Ramos (cell line): ENCODE results near the gene GRIK1.
"Not testable (repeated sequence)": the region's sequence is repeated elsewhere in the genome, so short reads cannot be mapped to it uniquely, and the experiment has no call there.

Experiments
- in situ Hi-C: fragments of 300-500 bp; cut with MboI; formaldehyde crosslinking; loops from one replicate; pipeline ENCODE4 v1.14.3; 2022; ENCODE audit warnings: low sequenced_read_pairs; ENCODE audit not compliant: unreplicated experiment

GRIK1 gene

GRCh38 chr21:29633756-29634155, 306.0 kb downstream of the GRIK1 start:
- in situ Hi-C loops = no loop called here

DNA sequence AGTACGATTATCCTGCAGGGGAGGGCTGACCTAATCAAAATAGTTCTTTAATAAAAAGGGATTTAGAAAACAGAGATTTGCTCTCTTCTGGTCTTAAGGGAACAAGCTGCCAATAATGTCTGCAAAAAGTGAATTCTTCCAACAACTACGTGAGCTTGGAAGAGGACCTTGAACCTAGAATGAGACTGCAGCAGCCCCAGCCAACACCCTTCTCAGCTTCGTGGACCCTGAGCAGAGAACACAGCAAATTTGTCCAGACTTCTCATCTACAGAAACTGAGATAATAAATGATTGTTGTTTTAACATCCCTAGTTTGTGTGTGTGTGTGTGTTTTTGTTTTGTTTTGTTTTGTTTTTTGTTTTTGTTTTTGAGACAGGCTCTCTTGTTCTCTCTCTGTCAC, 309.4 kb downstream of the GRIK1 start:
- in situ Hi-C loops = no loop called here

DNA sequence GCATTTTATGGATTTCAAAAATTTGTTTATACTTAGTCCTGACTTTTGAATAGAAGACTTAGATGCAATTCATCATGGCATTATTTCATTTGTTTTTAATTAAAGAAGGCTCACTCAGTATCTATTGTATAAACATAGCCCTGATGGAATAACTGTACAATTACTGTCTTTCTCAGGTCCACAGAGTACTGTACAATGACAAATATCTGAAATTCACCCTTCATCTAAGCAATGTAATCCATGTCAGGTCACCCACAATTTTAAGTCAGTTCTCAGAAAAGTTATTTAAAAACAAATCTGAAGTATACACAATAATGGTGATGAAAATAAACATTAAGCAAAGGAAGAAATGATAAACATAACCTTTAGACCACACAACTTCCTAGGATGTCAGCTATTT, 311.9 kb downstream of the GRIK1 start:
- in situ Hi-C loops = no loop called here

DNA sequence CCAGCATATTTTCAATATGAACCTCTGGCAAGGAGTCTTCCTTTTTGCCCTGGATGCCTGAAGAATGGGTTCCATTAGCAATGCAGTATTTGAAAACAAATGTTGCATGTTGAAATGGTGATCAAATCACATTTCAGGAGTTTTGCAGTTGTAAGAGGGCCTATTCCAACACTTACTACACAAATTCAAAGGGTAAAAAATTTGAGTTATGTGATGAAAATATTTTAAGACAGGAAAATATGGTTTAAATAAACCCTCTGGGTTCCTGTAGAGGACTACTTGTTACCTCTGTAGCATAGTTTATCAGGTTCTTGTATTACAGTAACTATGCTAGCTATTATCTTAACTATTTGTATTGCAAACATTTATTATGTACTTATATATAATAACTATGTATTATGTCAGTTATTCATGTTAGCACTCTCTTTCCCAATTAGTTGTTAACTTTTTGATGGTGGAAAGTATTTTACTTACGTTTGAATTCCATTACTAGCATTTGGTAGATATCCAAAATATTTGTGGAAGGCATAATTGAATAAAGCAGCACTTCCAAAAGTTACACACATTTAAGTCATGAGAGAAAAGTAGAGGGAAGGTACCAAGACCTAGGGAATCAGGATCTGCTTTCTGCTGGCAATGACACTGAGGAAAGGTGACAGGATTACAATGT, 312.9 kb downstream of the GRIK1 start:
- in situ Hi-C loops = no loop called here

- in situ Hi-C loops = no loop called here
Measured at GRCh38 chr21:29625990-29626389, 313.8 kb downstream of the GRIK1 start.

DNA sequence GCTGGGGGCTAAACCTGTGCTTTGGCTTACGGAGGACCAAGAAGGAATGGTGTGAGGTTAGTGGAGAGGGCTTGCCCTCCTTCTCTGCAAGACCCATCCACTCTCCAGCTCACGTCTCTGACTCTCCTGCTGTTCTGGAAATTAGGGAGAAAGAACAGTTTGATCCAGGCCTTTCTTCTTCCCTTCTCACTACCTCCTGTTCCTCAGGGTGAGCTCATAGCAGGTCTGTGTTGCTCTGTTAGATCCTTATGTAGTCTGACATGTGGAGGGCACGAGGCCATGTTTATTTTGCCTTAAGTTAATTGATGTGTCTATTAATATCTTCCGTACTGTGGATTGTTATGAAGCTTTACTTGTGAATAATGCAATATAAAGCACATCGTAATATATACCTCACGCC, 315.0 kb downstream of the GRIK1 start:
- in situ Hi-C loops = no loop called here

DNA sequence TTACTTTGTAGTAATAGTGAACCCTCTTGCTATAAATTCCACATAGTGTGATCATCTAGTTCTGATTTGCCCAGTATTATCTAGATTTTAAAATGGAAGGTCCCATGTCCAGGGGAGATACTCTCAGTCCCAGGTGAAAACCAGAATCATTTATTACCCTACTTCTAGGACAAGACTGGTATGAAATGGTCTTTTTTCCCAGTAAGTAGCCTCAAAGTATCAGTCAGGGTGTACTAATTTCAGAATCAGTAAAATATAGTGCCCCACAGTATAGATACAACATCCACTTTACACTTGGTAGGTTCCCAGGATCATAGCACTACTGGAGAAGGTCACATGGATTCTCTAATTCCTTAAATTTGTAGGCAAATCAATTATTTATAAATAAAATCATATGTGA, 318.3 kb downstream of the GRIK1 start:
- in situ Hi-C loops = no loop called here

DNA sequence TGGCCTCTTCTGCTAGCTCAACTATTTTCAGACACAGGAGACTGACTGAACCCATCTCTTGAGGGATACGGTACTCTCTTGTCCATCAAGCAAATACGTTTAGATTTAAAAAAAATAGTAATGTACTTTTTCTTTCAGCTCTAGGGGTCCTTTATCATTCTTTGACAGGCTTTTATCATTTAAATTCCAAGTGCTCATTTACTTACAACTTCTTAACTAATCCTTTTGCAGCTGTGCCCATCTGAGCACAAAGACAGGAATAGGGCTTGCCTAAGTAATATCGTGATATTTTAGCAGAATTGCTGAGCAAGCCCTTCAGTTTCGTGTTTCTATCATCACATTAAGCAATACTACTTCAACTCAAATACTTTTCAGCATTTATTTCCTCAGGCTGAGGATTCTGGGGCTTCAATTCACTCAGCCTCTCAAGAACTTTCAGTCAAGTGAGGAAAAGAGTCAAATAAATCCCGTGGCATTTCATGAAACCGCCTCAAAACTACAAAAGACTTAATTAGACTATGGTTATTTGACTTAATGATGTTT, 323.5 kb downstream of the GRIK1 start:
- in situ Hi-C loops = no loop called here

- in situ Hi-C loops = no loop called here
Measured at GRCh38 chr21:29613877-29614276, 325.9 kb downstream of the GRIK1 start.

DNA sequence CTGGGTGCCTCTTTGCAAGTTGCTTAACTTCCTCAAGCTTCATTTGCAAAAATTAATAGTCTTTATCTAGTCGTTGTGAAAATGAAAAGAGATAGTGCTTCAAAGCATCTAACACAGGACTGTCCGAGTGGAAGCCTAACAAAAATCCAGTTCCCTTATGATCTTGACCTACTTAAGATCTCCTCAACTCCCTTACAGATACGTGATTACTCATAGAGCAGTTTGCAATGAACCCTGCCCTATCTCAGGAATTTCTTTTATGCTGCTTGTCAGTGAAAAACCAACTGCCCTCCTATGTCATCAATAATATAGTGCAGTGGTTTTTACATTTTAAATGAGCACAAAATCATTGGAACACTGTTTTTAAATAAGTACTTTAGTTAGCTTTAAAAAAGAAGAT, 326.8 kb downstream of the GRIK1 start:
- in situ Hi-C loops = no loop called here

DNA sequence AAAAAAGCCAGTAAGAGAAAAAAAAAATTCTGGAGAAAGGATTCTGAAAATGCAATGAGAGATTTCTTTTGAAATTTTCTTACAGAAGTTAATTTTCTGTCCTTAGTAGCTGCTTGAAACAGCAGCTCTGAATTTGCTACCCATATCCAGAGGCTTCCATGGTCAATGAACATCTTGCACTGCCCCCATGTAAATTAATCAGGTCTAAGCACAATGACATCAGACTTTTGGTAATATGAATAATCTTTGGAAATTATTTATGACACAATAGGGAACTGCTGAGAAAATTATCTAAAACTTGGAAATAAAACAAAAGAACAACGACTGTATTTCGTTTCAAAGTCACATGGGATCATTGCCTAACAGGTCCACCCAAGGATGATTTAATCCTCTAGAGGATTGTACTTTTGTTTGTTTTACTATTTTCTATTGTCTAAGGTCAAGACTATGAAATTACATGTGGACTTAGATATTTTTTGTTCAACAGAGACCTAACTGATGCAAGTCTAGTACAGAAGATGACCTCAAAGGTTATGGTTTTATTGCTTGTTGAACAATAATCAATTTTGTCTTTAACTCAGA, 328.9 kb downstream of the GRIK1 start:
- in situ Hi-C loops = no loop called here

- in situ Hi-C loops = no loop called here
Measured at GRCh38 chr21:29606613-29607012, 333.2 kb downstream of the GRIK1 start.

DNA sequence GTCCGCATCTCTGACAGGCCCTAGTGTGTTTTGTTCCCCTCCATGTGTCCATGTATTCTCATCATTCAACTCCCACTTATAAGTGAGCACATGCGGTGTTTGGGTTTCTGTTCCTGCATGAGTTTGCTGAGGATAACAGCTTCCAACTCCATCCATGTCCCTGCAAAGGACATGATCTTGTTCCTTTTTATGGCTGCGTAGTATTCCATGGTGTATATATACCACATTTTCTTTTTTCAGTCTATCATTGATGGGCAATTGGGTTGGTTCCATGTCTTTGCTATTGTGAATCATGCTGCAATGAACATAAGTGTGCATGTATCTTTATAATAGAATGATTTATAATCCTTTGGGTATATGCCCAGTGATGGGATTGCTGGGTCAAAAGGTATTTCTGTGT, 334.6 kb downstream of the GRIK1 start:
- in situ Hi-C loops = not testable (repeated sequence)

DNA sequence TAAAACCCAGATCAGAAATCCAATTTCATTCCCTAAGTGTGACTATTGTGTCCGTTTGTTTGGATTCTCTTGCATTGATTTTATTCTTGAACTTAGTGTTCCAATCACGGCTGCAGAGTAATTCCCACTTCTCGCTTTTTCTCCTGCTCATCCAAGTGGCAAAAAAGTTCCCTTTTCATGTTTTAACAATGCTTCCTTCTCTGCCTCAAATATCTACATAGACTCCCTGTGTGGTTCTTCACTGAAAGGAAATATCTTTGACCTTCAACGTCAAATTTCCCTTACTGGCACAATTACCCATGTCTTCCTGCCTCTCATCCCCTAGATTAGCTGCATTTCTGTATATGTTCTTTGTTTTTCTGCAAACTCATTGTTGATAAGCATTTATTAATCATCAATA, 335.7 kb downstream of the GRIK1 start:
- in situ Hi-C loops = no loop called here

DNA sequence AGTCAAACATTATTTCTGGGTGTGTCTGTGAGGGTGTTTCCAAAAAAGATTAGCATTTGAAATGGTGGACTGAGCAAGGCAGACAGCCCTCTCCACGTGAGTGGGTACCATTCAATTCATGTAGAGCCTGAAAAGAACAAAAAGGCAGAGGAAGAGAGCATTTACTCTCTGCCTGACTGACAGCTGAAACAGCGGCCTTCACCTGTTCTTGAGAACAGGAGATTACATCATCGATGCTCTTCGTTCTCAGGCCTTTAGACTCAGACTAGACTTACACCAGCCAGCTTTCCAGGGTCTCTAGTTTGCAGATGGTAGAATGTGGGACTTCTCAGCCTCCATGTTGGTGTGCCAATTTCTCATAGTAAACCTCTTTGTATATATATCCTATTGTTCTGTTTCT, 338.7 kb downstream of the GRIK1 start:
- in situ Hi-C loops = no loop called here

- in situ Hi-C loops = no loop called here
Measured at GRCh38 chr21:29586696-29587095, 353.1 kb downstream of the GRIK1 start.

DNA sequence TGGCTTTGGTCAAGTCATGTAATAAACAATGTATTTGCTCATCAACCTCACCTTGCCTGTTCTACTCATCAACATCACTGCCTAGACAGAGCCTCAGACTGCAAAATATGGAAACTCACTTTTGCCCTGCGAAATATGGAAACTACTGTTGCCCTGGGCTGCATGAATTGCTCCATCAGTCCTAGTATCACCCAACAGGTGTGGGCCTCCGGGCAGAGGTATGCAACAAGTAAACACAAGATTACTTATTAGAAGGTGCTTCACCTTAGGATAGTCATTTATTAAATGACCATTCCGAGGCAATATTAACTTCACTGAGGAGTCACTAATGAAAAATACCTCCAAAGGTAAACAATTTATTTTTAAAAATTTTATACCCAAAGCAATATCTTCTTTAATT, 354.3 kb downstream of the GRIK1 start:
- in situ Hi-C loops = no loop called here

GRCh38 chr21:29583424-29583924, 356.3 kb downstream of the GRIK1 start:
- in situ Hi-C loops = no loop called here

- in situ Hi-C loops = no loop called here
Measured at GRCh38 chr21:29582855-29583254, 356.9 kb downstream of the GRIK1 start.

- in situ Hi-C loops = no loop called here
Measured at GRCh38 chr21:29581393-29581792, 358.4 kb downstream of the GRIK1 start.

DNA sequence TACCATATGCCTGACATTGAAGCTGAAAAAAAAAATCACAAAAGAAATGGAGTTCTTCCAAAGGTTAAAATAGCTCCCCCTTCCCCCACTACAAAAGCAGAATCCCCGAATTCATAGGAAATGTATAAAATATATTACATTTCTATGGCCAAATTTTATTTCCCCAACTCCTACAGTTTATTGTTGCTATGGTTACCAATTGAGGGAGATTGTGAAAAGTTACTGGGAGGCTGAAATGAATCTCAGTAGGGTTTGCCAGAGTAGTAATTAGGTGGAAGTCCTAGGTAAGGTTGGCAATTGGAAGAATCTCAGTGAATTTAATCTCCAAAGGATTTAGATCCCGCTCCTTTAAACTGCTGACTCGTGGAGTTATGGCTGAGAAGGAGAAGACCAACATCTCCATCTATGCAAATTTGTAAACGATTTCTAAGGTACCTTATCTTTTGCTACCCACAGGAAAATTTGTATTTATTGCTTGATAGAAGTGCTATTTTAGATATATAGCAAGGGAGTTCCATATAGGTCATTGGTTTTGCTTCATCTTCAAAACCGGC, 359.0 kb downstream of the GRIK1 start:
- in situ Hi-C loops = no loop called here

DNA sequence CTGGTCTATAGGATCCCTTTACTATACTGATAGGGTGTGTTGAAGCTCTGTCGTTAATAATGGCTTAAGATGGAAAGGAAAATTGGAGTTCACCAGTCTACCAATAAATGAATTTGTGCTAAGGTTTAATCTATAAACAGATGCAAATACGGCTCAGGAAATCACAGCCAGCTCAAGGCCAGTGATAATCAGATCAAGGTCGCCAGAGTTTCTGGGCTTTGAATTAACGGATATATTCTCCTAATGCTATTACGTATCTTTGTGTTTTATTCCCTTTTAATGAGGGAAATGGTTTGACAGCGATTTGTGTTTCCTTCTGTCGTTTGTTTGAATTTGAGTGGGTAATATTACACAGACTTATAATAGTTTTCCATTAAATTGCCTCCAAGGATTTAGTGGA, 361.5 kb downstream of the GRIK1 start:
- in situ Hi-C loops = no loop called here
